DMS 273 treated with DMSO at 0.1 percent for 48 hours (cell line): ENCODE measurements around the gene KLHL22.
"Not testable (repeated sequence)": the region's sequence is repeated elsewhere in the genome, so short reads cannot be mapped to it uniquely, and the experiment has no call there.

ENCODE experiments used
- DNase-seq: peaks from one replicate; lab custom pipeline; 2025; lab: John Stamatoyannopoulos, UW

Gene KLHL22

DNA sequence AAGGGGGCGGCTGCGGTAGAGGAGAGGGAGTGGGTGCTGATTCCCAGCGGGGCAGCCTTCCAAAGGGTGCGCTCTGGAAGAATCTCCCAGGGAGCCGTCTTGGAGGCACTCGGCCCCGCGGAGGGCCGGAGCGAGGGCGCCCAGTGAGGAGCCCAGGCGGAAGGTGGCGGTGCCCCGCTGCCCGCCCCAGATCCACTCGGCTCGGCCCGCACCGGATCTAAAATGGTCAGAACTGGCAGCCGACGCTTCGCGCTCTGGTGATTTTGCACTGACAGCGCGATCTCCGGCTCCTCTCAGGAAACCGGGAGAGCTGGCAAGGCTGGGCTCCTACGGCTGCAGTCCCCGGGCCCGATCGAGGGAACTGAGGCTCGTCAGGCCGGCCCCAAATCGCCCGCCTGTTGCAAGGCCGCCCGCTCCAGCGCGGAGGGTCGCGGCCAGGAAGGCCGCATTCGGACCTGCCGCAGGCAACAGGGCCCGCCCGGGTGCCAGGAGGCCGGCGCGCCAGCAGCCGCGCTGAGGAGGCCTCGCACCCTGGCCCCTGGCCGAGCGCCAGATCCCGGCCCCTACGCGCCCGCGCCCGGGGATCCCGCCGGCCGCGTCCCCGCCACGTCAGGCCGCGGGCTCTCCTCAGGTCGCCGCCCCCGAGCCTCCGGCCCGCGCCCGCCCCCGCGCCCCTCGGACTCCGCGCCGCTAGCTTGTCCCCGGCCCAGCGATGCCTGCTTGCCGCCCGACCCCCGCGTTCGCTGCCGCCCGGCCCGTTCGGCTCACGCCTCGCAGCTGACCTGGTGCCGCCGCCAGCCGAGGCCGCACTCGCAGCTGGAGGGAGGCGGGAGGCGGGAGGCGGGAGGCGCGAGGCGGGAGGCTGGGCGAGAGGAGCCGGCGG, at the start of gene KLHL22:
KLHL22 (minus strand) TSS at position 818 of the 883 bp plus-strand sequence. CDS start 6,584 bp downstream, outside the sequence.
- DNase-seq = no peak

DNA sequence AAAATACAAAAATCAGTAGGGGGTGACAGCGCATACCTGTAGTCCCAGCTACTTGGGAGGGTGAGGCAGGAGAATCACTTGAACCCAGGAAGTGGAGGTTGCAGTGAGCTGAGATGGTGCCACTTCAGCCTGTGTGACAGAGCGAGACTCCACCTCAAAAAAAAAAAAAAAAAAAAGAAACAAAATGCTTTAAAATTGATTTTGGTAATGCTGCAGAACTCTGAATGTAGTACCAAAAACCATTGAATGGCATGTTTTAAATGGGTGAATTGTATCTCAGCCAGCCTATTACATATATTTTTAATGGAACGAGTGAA, 49.7 kb upstream of the KLHL22 start:
- DNase-seq = not testable (repeated sequence)

DNA sequence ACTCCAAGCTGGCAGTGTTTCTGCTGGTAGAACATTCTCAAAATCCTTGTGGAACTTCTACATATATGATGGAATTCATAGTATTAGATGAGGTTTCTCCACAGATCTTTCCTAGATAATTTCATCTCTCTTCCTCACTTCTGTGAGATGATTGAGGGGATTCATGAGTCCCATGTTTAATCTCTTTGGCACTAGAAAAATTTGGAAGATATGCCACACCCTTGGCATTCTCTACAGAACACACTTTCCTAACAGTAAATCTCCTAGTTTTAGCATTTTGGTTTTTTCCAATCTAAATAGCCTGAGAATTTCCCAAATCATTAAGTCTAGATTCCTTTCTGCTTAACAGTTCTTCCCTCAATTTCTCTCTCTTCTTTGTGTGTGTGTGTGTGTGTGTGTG, 47.1 kb upstream of the KLHL22 start:
- no peak for DNase-seq

GRCh38 chr22:20542055-20542454, 46.5 kb upstream of the KLHL22 start:
- DNase-seq = no peak

DNA sequence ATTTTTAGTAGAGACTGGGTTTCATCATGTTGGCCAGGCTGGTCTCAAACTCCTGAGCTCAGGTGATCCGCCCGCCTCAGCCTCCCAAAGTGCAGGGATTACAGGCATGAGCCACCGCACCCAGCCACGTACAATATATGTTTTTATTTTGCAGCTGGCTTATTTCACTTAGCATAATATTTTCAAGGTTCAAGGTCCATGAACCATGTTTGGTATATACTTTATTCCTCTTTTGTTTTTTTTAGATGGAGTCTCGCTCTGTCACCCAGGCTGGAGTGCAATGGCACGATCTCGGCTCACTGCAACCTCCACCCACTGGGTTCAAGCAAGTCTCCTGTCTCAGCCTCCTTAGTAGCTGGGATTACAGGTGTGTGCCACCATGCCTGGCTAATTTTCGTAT, 43.3 kb upstream of the KLHL22 start:
- DNase-seq = not testable (repeated sequence)

DNA sequence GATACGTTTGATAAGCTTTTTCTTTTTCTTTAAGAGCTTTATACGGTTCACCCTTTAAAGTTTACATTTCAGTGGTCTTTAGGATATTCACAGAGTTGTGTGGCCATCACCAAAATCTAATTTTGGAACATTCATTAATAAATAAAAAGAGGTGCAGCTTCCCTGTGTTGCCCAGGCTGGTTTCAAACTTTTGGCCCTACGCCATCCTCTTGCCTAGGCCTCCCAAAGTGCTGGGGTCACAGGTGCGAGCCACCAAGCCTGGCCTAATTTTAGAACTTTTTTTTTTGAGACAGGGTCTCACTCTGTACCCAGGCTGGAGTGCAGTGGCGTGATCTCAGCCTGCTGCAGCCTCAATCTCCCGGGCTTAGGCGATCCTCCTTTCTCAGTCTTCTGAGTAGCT, 42.4 kb upstream of the KLHL22 start:
- DNase-seq = no peak

- DNase-seq = no peak
These were observed 41.7 kb upstream of the KLHL22 start for GRCh38 chr22:20537325-20537756.

GRCh38 chr22:20536590-20537324, 41.2 kb upstream of the KLHL22 start:
- peak; percentile 35 for DNase-seq

DNA sequence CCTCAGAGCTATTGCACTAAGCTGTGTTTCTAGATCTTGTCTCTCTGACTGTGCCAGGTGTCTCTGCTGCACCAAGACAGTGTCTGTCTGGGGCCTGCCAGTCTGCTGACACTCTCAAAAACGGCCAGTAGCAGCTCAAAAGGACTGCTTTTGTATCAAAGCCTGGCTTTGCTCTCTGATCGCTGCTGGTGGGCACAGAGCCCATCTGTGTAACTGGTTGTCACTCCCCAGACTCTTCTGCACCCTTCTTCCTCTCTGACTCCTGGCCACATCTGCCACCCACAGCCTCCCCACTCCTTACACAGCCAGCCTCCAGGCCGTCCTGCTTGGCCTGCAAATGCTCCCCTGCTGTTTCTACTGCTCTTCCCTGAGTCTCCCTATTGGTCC, 38.3 kb upstream of the KLHL22 start:
- no peak for DNase-seq

GRCh38 chr22:20533095-20533878, 37.7 kb upstream of the KLHL22 start:
- no peak for DNase-seq

DNA sequence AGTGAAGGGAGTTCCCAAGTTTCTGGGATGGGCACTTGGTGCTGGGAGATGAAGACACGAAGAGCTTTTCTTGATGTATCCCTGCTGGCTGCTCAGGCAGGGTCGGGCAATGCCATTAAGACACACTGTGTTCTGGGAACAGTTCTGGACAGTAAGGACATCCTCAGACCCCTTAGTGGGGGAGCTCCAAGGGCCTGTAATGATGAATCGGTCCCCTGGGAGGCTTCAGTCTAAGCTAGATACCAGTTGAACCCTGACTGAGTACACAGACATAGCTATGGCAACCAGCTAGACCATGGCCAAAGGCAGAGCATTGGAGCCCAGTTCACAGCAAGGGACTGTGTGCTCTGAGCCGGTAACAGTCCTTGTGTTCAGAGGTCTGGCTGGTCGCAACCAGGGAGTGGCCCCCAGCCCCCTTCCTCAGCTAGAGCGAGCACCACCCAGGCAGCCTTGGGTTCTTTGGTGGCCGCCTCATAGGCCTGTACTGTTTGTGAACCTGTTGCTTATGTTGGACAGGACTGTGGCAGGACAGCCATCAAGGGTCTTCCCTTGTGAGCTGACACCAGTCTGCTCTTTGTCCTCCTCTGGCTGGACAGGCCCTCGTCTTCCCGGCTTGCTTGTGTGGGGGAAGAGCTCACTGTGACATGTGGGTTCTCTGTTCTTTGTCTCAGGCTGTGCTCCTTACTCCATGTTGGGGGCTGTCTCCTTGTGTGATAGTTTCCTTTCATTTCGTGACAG, 36.8 kb upstream of the KLHL22 start:
- DNase-seq = no peak

GRCh38 chr22:20531404-20532201, 36.0 kb upstream of the KLHL22 start:
- DNase-seq = peak; percentile 7

- DNase-seq = no peak
These were observed 35.5 kb upstream of the KLHL22 start for GRCh38 chr22:20531154-20531403.

- DNase-seq = no peak
These were observed 35.0 kb upstream of the KLHL22 start for GRCh38 chr22:20530368-20531153.

DNA sequence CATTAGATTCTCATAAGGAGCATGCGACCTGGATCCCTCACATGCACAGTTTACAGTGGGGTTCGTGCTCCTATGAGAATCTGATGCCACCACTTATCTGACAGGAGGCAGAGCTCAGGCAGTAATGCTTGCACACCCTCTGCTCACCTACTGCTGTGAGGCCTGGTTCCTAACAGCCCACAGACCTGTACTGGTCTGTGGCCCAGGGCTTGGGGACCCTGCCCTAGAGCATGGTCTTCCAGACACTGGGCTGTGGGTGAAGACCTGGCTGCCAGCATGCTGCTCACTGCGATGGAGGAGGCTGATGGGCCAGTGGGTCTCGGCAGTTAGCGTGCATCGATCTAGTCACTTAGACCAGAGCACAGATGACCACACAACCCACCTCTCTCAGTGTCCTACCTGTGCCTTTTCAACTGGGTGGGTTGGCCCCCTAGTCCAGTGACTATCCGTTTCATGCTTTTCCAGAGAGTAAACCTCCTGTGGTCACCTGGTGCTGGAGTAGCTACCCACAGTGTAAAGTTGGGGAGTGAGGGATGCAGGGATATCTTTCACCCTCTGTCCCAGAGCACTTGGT, 32.9 kb upstream of the KLHL22 start:
- DNase-seq = no peak

- DNase-seq = no peak
These were observed 31.2 kb upstream of the KLHL22 start for GRCh38 chr22:20526628-20527355.

DNA sequence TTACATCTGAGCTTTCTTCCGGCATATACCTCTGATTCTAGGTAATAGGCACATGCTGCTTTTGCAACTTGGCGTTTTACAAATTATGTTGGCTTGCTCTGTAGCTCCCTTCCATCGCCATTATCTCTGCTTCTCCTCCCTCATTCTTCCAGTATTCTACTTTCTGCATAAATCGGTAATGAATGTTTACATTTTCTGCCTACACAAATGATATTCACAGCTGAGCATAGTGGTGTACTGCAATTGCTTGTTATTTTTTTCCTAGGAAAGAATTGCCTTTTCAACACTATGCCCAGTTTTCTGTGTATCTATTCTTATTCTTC, 30.7 kb upstream of the KLHL22 start:
- DNase-seq = no peak

DNA sequence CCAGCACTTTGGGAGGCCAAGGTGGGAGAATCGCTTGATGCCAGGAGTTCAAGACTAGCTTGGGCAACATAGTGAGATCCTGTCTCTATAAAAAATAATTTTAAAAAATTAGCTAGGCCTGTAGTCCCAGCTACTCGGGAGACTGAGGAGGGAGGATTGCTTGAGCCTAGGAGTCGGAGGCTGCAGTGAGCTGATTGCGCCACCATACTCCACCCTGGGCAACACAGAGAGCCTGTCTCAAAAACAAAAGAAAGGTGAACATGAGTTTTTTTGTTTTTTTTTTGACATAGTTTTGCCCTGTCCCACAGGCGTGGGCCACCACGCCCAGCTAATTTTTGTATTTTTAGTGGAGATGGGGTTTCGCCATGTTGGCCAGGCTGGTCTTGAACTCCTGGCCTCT, 29.5 kb upstream of the KLHL22 start:
- DNase-seq = no peak

GRCh38 chr22:20524004-20524481, 28.4 kb upstream of the KLHL22 start:
- DNase-seq = no peak
